ENCODE data around the gene SPA17. TPM values are rescaled to one million over a fixed set of nuclear protein-coding genes. Genes with fewer than 3 reads are reported as not detected.

The SPA17 gene
- total RNA-seq, 1 experiment from 2014 or later, result 4.2 TPM

GRCh38 chr11:124712392-124712791, 38.7 kb downstream of the SPA17 start:
- Histone ChIP-seq H3K9me3 (no peaks in the 10 kb centered on the region; the same call in none of the 2 replicates), H3K36me3 (ENCODE audit: control insufficient read depth, insufficient read depth, low read length) (no peaks in the 10 kb centered on the region; the same call in 1 of the 2 replicates), H3K27me3 (replicated peaks; ENCODE audit: control insufficient read depth, insufficient read depth, low read length) (no peaks in the 10 kb centered on the region; the same call in 1 of the 2 replicates), H3K4me3 (ENCODE audit: low read depth, low read length) (no peak overlapping the region), H3K4me1 (0 out of 2 replicates have a peak, but pooled peaks cover under 1% of the 10 kb centered on the region)
- no peaks in the 10 kb centered on the region for H3K4me1 Mint-ChIP-seq (ENCODE audit: low read depth, unreplicated experiment)
- intact Hi-C loops (cut with micrococcal nuclease; ENCODE audit: unreplicated experiment), result no loop called here
- no peak for DNase-seq
- H3K27ac Mint-ChIP-seq (ENCODE audit: unreplicated experiment), result no peak overlapping the region
- CTCF ChIA-PET, result no interaction called here
- H3K4me3 Mint-ChIP-seq (ENCODE audit: unreplicated experiment), result no peak overlapping the region
- peaks cover 26% of the 10 kb centered on the region for H3K27me3 Mint-ChIP-seq (ENCODE audit: insufficient read depth, unreplicated experiment)
- H3K36me3 Mint-ChIP-seq (ENCODE audit: insufficient read depth, unreplicated experiment), result no peaks in the 10 kb centered on the region
- no peak for TF ChIP-seq CTCF (IDR thresholded peaks at IDR 0.05; ENCODE audit: insufficient read depth in 1 of 2, low read depth in 1 of 2, low read length in 1 of 2, severe bottlenecking in 1 of 2, unreplicated experiment in 1 of 2)
- BruUV-seq (replicated peaks), result no TSS peak
- POLR2A ChIA-PET, result no interaction called here
- peaks cover 22% of the 10 kb centered on the region for H3K9me3 Mint-ChIP-seq (ENCODE audit: unreplicated experiment)

GRCh38 chr11:124716591-124716990, 42.9 kb downstream of the SPA17 start:
- BruUV-seq (replicated peaks), result no TSS peak
- Histone ChIP-seq H3K9me3 (no peaks in the 10 kb centered on the region), H3K4me1 (peaks cover 4% of the 10 kb centered on the region; the same call in 1 of the 2 replicates), H3K36me3 (ENCODE audit: control insufficient read depth, insufficient read depth, low read length) (no peaks in the 10 kb centered on the region), H3K4me3 (ENCODE audit: low read depth, low read length) (no peak overlapping the region), H3K27me3 (replicated peaks; ENCODE audit: control insufficient read depth, insufficient read depth, low read length) (peaks cover 6% of the 10 kb centered on the region)
- Mint-ChIP-seq H3K4me1 (ENCODE audit: low read depth, unreplicated experiment) (no peaks in the 10 kb centered on the region), H3K27me3 (ENCODE audit: insufficient read depth, unreplicated experiment) (peaks cover 30% of the 10 kb centered on the region), H3K9me3 (ENCODE audit: unreplicated experiment) (no peaks in the 10 kb centered on the region), H3K27ac (ENCODE audit: unreplicated experiment) (no peak overlapping the region), H3K4me3 (ENCODE audit: unreplicated experiment) (no peak overlapping the region), H3K36me3 (ENCODE audit: insufficient read depth, unreplicated experiment) (no peaks in the 10 kb centered on the region)
- intact Hi-C loops (cut with micrococcal nuclease; ENCODE audit: unreplicated experiment), result no loop called here
- TF ChIP-seq CTCF (IDR thresholded peaks at IDR 0.05; ENCODE audit: insufficient read depth in 1 of 2, low read depth in 1 of 2, low read length in 1 of 2, severe bottlenecking in 1 of 2, unreplicated experiment in 1 of 2), result no peak
- ChIA-PET POLR2A (no interaction called here), CTCF (no interaction called here)
- DNase-seq, result no peak

GRCh38 chr11:124717421-124717785, 43.7 kb downstream of the SPA17 start:
- Mint-ChIP-seq H3K36me3 (ENCODE audit: insufficient read depth, unreplicated experiment) (no peaks in the 10 kb centered on the region), H3K27me3 (ENCODE audit: insufficient read depth, unreplicated experiment) (peaks cover 30% of the 10 kb centered on the region), H3K4me1 (ENCODE audit: low read depth, unreplicated experiment) (no peaks in the 10 kb centered on the region), H3K4me3 (ENCODE audit: unreplicated experiment) (peak overlapping the region; percentile 71), H3K9me3 (ENCODE audit: unreplicated experiment) (no peaks in the 10 kb centered on the region), H3K27ac (ENCODE audit: unreplicated experiment) (no peak overlapping the region)
- peaks cover 4% of the 10 kb centered on the region; the same call in 1 of the 2 replicates for H3K4me1 ChIP-seq
- H3K9me3 ChIP-seq, result no peaks in the 10 kb centered on the region
- no peak overlapping the region for H3K4me3 ChIP-seq (ENCODE audit: low read depth, low read length)
- DNase-seq, result no peak
- peaks cover 6% of the 10 kb centered on the region for H3K27me3 ChIP-seq (replicated peaks; ENCODE audit: control insufficient read depth, insufficient read depth, low read length)
- no peaks in the 10 kb centered on the region for H3K36me3 ChIP-seq (ENCODE audit: control insufficient read depth, insufficient read depth, low read length)
- intact Hi-C loops (cut with micrococcal nuclease; ENCODE audit: unreplicated experiment), result no loop called here
- no TSS peak for BruUV-seq (replicated peaks)
- TF ChIP-seq CTCF (IDR thresholded peaks at IDR 0.05; ENCODE audit: insufficient read depth in 1 of 2, low read depth in 1 of 2, low read length in 1 of 2, severe bottlenecking in 1 of 2, unreplicated experiment in 1 of 2), result no peak
- CTCF ChIA-PET, result interaction anchor here (0.8 to 1.6 kb wide), 2 partner anchors 28 to 46 kb away, joined by 3 read pairs; no protein-coding TSS in a partner anchor
- POLR2A ChIA-PET, result no interaction called here

Measured in Caco-2 (cell line).